Esophagus squamous epithelium (tissue), 5 donors: ENCODE data around the gene TERF2IP. TPM values are rescaled to one million over a fixed set of nuclear protein-coding genes. Genes with fewer than 3 reads are reported as not detected.

ENCODE experiments used
- DNase-seq: peaks from one replicate; lab custom pipeline; 2025; lab: John Stamatoyannopoulos, UW
- H3K27ac ChIP-seq, 4 donors: fragments of 200-600 bp; sonication (generic); one replicate each; pipeline ENCODE4 v1.5.1; 2016 to 2019; ENCODE audit warnings: mild to moderate bottlenecking in 1 of 4
- H3K27me3 ChIP-seq, 4 donors: fragments of 200-600 bp; sonication (generic); 1 replicate in 3 of 4; 2 replicates in 1 of 4; pipeline versions ENCODE4 v1.5.1 to v1.6.0; 2017 to 2021; ENCODE audit warnings: antibody characterized with exemption in 1 of 4
- H3K36me3 ChIP-seq, 3 donors: fragments of 200-600 bp; sonication (generic); one replicate each; pipeline ENCODE4 v1.5.1; 2016 to 2019
- H3K4me1 ChIP-seq, 3 donors: fragments of 200-600 bp; sonication (generic); one replicate each; pipeline ENCODE4 v1.5.1; 2017 to 2019
- H3K4me3 ChIP-seq, 4 donors: fragments of 200-600 bp; sonication (generic); 1 replicate in 3 of 4; 2 replicates in 1 of 4; pipeline ENCODE4 v1.5.1; 2016 to 2019; ENCODE audit warnings: mild to moderate bottlenecking in 2 of 4, moderate library complexity in 1 of 4
- H3K9me3 ChIP-seq, 3 donors: fragments of 200-600 bp; sonication (generic); one replicate each; pipeline ENCODE4 v1.5.1; 2016 to 2019
- CTCF ChIP-seq, 6 experiments: fragments of 450-650 bp in 4 of 6; fragments of 200-600 bp in 2 of 6; sonication (generic) in 2 of 6; IDR thresholded peaks; one replicate each; pipeline ENCODE4 v1.5.1; 2016 to 2019; ENCODE audit warnings: antibody characterized with exemption in 6 of 6, mild to moderate bottlenecking in 4 of 6, moderate library complexity in 4 of 6
- POLR2A ChIP-seq, 4 donors: fragments of 450-650 bp; IDR thresholded peaks; one replicate each; pipeline ENCODE4 v1.6.1; 2017; ENCODE audit warnings: antibody characterized with exemption in 4 of 4, mild to moderate bottlenecking in 4 of 4, moderate library complexity in 3 of 4
- WGBS, 2 donors: methylation state at CpG; one replicate each; pipeline ENCODE4 v1.1.5; 2018; 5-methylcytosine and 5-hydroxymethylcytosine counted together
- intact Hi-C: fragments of 100-400 bp; cut with DNase I; formaldehyde crosslinking; loops from one replicate; pipeline ENCODE4 v1.15.0; 2022
- total RNA-seq, 4 donors: library from RNA; depleted of rRNA; stranded (reverse); fragments of >200 nt; gene quantifications; one replicate each; pipeline ENCODE4 v1.1.0, GENCODE V29; 2016
- donor health status: DM: yes; HTN: yes; CAD: no.

TERF2IP gene
- total RNA-seq, 4 donors from 2014 or later: 32.8 to 42.3 (median 36.3) TPM

GRCh38 chr16:75626806-75627205 is 20.8 kb upstream of the TERF2IP start:
- Histone ChIP-seq H3K4me3 (no peak overlapping the region), H3K27me3 (no peaks in the 10 kb centered on the region), H3K4me1 (peaks cover 7 to 23% (median 10%) of the 10 kb centered on the region in 3 donors), H3K36me3 (peaks cover 22 to 67% (median 48%) of the 10 kb centered on the region in 3 donors), H3K27ac (no peak overlapping the region), H3K9me3 (no peaks in the 10 kb centered on the region)
- intact Hi-C loops: no loop called here
- no peak for DNase-seq
- no peak for TF ChIP-seq POLR2A (IDR thresholded peaks at IDR 0.05)
- TF ChIP-seq CTCF (IDR thresholded peaks at IDR 0.05): no peak
- WGBS, 2 donors: 87 to 93% methylated on average over 4 of the region's 4 CpGs

GRCh38 chr16:75627851-75628250 is 19.7 kb upstream of the TERF2IP start:
- H3K4me1 ChIP-seq: peaks cover 0 to 13% (median 3%) of the 10 kb centered on the region in 3 donors
- intact Hi-C loops: no loop called here
- peaks cover 25 to 78% (median 58%) of the 10 kb centered on the region in 3 donors for H3K36me3 ChIP-seq
- H3K4me3 ChIP-seq: no peak overlapping the region
- TF ChIP-seq POLR2A (IDR thresholded peaks at IDR 0.05) (no peak), CTCF (IDR thresholded peaks at IDR 0.05) (no peak)
- no peaks in the 10 kb centered on the region for H3K27me3 ChIP-seq
- no peak for DNase-seq
- 46 to 61% methylated on average over 3 of the region's 3 CpGs for WGBS, 2 donors
- no peaks in the 10 kb centered on the region for H3K9me3 ChIP-seq
- peak overlapping the region in 1 of 4 donors; percentile 19 for H3K27ac ChIP-seq

- no peaks in the 10 kb centered on the region for H3K9me3 ChIP-seq
- DNase-seq: no peak
- no peaks in the 10 kb centered on the region for H3K27me3 ChIP-seq
- WGBS, 2 donors: 73 to 82% methylated on average over 4 of the region's 4 CpGs
- intact Hi-C loops: no loop called here
- peaks cover 0 to 13% (median 3%) of the 10 kb centered on the region in 3 donors for H3K4me1 ChIP-seq
- H3K27ac ChIP-seq: no peak overlapping the region
- H3K36me3 ChIP-seq: peaks cover 27 to 83% (median 61%) of the 10 kb centered on the region in 3 donors
- TF ChIP-seq POLR2A (IDR thresholded peaks at IDR 0.05): no peak
- TF ChIP-seq CTCF (IDR thresholded peaks at IDR 0.05): no peak
- H3K4me3 ChIP-seq: no peak overlapping the region
Observed at GRCh38 chr16:75628351-75628750, 19.2 kb upstream of the TERF2IP start.

GRCh38 chr16:75629132-75629531 is 18.4 kb upstream of the TERF2IP start:
- TF ChIP-seq CTCF (IDR thresholded peaks at IDR 0.05) (no peak), POLR2A (IDR thresholded peaks at IDR 0.05) (no peak)
- intact Hi-C loops: no loop called here
- Histone ChIP-seq H3K27me3 (no peaks in the 10 kb centered on the region), H3K27ac (no peak overlapping the region), H3K9me3 (no peaks in the 10 kb centered on the region), H3K4me1 (peaks cover 0 to 8% (median 0%) of the 10 kb centered on the region in 3 donors), H3K4me3 (no peak overlapping the region), H3K36me3 (peaks cover 35 to 91% (median 69%) of the 10 kb centered on the region in 3 donors)
- WGBS, 2 donors: 89 to 94% methylated on average over 10 of the region's 10 CpGs
- no peak for DNase-seq

- H3K27me3 ChIP-seq: no peaks in the 10 kb centered on the region
- peaks cover 0 to 8% (median 0%) of the 10 kb centered on the region in 3 donors for H3K4me1 ChIP-seq
- intact Hi-C loops: no loop called here
- no peak for TF ChIP-seq CTCF (IDR thresholded peaks at IDR 0.05)
- TF ChIP-seq POLR2A (IDR thresholded peaks at IDR 0.05): no peak
- no peaks in the 10 kb centered on the region for H3K9me3 ChIP-seq
- H3K27ac ChIP-seq: no peak overlapping the region
- DNase-seq: no peak
- WGBS, 2 donors: 84 to 85% methylated on average over 3 of the region's 3 CpGs
- peaks cover 39 to 100% (median 78%) of the 10 kb centered on the region in 3 donors for H3K36me3 ChIP-seq
- no peak overlapping the region for H3K4me3 ChIP-seq
Observed at GRCh38 chr16:75630052-75630451, 17.5 kb upstream of the TERF2IP start.
